ENCODE results near the gene NCLN.
"Not testable (repeated sequence)": the region's sequence is repeated elsewhere in the genome, so short reads cannot be mapped to it uniquely, and the experiment has no call there.

NCLN gene

DNA sequence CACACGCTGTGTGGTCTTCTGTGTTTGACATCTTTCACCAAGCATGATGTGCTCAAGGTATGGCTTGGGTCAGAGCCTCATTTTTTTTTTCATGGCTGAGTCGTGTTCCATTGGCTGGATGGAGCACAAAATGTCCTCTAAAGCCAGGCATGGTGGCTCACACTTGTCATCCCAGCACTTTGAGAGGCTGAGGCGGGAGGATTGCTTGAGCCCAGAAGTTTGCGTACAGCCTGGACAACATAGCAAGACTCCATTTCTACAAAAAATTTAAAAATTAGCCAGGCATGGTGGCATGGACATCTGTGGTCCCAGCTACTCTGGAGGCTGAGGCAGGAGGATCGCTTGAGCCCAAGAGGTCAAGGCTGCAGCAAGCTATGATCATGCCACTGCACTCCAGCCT lies 35.8 kb downstream of the NCLN start:
- in situ Hi-C loops (cut with HindIII; ENCODE audit: low sequenced_read_pairs) = not testable (repeated sequence)

DNA sequence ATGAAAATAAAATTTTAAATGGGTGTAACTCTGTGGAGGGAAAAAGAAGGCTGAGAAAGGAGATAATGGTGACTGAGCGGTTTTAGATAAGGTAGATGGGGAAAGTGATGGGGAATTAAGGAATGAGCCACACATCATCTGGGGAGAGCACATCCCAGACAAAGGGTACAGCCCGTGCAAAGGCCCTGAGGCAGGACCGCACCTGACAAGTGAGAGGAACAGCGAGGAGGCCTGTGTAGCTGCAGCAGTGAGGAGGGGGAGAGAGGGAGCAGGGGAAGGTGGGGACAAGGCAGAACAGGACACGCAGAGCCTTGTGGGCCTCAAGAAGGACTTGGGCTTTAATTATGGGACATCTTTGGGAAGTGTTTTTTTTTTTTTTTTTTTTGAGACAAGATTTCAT lies 37.0 kb downstream of the NCLN start:
- in situ Hi-C loops (cut with HindIII; ENCODE audit: low sequenced_read_pairs) = no loop called here

DNA sequence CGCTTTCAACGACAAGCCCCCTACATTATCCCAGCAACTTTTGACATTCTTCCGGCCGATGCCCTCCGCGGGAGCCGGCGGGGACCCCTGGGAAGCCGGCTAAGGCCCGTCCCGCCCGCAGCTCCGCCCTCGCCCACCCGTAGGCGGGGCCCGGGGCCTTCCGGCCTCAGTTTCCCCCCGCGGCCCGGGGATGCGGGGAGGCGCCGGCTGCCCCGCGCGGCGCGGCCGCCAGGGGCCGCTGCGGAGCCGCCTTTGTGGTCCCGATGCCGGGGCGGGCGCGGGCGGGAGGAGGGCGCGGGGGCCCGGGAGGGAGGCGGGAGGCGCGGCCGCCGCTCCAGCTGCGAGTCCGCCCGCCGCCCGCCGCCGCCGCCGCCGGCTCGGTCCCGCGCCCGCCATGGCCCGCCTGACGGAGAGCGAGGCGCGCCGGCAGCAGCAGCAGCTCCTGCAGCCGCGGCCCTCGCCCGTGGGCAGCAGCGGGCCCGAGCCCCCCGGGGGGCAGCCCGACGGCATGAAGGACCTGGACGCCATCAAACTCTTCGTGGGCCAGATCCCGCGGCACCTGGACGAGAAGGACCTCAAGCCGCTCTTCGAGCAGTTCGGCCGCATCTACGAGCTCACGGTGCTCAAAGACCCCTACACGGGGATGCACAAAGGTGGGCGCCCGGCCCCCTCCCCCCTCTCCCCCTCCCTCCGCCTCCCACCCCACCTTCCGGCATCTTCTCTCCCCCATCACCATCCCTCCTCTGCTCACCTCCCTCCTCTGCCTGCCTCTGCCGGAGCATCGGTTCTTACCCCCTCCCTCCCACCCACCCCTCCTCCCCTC lies 38.8 kb downstream of the NCLN start, which contains the start of gene CELF5:
CELF5 (plus strand) TSS at position 316 of the 823 bp plus-strand sequence; CDS start at position 395, 79 bp downstream.
- in situ Hi-C loops (cut with HindIII; ENCODE audit: low sequenced_read_pairs) = no loop called here

DNA sequence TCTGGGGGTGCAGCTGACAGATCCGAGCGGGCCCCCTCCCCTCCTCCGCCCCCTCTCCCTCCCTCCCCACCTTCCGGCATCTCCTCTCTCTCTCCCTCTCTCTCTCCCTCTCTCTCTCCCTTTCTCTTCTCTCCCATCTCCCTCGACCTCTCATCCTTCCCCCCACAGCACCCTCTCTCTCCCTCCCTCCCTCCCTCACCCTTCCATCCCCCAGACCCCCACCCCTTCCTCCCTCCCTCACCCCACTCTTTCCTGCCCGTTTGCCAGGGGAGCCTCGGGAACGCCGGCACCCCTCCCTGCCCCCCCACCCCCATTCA lies 39.4 kb downstream of the NCLN start:
- in situ Hi-C loops (cut with HindIII; ENCODE audit: low sequenced_read_pairs) = no loop called here

DNA sequence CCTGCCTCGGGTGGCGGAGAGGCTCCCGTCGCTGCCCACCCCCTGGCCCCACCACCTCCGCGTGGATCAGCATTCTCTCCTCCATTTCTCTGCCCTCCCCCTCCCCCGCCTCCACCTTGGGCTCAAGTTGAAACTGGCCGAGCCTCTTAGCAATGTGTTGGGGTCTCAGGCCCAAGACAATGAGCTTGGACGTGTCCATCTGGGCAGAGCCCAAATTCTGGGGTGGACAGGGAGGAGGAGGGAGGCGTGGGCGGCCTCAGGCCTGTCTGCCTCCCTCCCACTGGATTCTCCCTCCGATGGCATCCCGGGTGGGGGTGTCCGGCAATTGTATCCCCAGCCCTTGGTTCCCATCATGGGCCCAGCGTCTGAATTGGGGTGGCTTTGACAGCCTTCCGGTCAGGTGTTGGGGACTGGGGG lies 40.0 kb downstream of the NCLN start:
- in situ Hi-C loops (cut with HindIII; ENCODE audit: low sequenced_read_pairs) = no loop called here

DNA sequence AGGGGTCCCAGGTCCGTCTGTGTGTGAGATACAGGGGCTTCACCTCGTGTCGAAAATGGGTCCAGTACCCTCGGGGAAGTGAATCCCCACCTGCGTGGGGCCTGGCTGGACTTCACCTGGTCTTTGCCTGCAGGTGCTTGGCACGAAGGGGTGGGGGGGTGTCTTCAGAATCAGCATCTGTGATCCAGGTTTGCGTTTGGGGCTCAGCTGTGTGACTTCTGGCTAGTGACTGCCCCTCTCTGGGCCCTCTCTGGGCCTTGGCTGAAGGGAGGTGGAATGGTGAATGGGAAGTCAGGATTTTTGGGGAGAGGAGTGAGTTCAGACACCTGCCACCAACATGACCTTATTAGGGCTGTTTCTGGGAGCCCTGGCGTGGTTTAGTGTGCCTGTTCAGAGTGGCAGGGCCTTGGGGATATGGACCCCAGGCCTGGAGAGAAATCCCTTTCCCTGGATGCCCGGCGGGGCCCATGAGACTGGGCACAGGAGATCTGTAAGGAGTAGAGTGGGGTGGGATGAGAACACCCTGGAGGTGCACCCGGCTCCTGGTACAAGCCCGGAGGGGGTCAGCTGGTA lies 41.4 kb downstream of the NCLN start:
- in situ Hi-C loops (cut with HindIII; ENCODE audit: low sequenced_read_pairs) = no loop called here

DNA sequence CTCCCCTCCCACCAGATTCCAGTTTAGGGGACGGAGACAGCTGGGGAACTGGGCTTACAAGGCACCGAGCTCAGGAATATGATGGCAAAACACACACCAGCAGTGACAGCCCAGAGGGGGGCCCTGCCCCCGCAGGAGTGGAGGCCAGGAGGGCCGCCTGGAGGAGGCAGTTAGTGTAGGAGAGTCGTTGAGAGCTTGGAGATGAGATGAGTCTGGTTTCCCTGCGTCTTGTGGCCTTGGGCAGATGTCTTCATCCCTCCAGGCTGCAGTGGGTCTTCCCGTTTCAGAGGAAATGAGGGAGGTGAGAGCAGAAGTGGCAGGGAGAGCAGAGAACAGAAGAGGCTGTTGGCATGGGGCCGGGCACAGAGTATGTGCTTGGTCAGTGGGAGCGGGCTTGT lies 43.6 kb downstream of the NCLN start:
- in situ Hi-C loops (cut with HindIII; ENCODE audit: low sequenced_read_pairs) = no loop called here

DNA sequence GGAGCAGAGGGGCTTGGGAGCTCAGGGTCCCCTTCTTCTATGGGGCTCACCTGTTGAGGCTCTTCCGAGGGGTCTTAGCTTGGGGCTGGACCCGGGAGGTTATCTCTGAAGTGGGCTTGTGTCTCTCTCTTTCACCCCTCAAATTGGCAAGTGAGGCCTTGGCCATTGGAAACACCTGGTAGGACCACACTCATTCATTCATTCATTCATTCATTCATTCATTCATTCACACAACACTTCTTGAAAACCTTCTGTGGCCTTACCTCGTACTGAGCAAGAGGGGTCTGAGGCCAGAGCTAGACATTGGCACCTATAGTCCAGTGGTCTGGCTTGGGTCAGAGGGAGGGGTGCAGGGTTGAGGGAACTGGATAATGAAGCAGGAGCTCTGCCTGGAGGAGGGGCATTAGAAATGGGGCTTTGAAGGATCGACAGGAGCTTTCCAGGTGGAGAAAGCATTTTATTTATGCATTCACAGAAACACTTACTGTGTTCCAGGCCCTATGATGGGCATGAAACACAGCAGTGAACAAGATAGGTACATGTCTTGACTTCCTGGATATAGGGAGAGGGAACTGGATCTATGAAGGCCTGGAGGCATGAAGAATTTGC lies 44.3 kb downstream of the NCLN start:
- in situ Hi-C loops (cut with HindIII; ENCODE audit: low sequenced_read_pairs) = loop anchor here (10.0 kb wide), 2 partner anchors 95 to 145 kb away; no protein-coding TSS in a partner anchor

DNA sequence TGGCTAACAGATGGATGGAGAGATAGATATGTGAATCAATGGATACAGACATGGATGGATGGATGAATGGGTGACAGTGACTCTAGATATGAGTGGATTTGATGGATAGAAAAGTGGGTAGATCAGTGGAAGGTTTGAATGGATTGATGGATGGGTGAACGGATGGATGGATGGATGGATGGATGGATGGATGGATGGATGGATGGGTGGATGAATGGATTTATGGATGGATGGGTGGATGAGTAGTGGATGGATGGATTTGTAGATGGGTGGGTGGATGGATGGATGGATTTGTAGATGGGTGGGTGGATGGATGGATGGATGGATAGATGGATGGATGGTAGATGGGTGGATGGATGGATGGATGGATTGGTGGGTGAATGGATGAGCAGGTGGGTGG lies 45.6 kb downstream of the NCLN start:
- in situ Hi-C loops (cut with HindIII; ENCODE audit: low sequenced_read_pairs) = loop anchor here (10.0 kb wide), 2 partner anchors 94 to 146 kb away; no protein-coding TSS in a partner anchor

DNA sequence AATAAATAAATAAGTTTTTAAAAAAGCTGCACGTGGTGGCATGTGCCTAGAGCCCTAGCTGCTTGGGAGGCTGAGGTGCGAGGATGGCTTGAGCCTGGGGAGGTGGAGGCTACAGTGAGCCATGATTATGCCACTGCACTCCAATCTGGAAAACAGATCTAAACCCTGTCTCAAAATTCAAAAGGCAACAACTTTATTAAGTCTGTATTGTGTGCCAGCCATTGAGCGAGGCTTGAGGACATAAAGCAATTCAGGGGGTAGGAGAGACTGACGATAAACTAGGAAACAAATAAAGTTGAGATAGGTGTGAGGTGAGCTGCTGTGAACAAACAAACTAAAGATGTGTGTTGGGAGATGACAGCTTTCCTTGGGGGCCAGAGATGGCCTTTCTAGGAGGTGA lies 47.4 kb downstream of the NCLN start:
- in situ Hi-C loops (cut with HindIII; ENCODE audit: low sequenced_read_pairs) = loop anchor here (10.0 kb wide), 2 partner anchors 92 to 148 kb away; no protein-coding TSS in a partner anchor

DNA sequence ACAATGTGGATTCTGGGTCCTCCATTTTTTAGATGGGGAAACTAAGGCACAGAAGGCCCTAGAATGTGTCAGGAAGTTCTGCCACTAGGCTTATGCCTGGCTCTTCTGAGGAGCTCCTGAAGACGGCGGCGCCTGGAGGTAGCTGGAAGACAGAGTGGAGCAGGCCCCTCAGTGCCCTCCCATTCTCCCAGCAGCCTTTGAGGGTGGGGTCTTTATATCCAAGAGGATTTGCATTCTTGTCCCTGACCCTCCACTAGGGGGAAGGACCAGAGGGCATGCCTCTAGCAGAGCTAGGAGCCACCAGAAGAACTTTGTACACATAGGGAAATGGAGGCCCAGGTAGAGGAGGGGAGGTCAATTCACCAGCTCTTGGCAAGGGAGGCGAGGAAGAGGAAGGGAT lies 48.1 kb downstream of the NCLN start:
- in situ Hi-C loops (cut with HindIII; ENCODE audit: low sequenced_read_pairs) = loop anchor here (10.0 kb wide), 2 partner anchors 91 to 149 kb away; no protein-coding TSS in a partner anchor

DNA sequence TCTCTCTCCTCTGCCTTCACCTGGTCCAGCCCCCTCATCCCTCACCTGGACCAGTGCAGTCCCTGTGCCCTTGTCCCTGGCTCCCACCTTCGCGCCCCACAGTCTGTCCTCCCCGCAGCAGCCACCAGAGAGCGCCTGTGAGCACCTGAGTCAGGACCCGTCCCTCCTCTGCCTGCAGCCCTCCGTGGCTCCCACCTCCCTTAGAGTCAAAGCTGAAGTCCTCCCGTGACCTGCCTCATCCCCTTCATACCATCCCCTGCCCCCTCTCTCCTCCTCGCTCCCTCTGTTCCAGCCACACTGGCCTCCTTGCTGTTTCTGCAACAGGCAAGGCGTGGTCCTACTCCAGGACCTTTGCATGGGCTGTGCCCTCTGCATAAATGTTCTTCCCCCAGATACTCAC lies 49.1 kb downstream of the NCLN start:
- in situ Hi-C loops (cut with HindIII; ENCODE audit: low sequenced_read_pairs) = loop anchor here (10.0 kb wide), 2 partner anchors 90 to 150 kb away; no protein-coding TSS in a partner anchor

DNA sequence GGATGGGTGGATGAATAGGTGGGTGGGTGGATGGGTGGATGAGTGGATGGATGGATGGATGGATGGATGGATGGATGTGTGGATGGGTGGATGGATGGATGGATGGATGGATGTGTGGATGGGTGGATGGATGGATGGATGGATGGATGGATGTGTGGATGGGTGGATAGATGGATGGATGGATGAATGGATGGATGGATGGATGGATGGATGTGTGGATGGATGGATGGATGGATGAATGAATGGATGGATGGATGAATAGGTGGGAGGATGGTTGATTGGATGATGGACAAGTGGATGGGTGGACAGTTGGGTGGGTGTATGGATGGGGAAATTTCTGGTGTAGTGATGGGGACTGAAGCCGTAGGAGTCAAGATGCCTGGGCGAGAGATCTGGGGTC lies 49.9 kb downstream of the NCLN start:
- in situ Hi-C loops (cut with HindIII; ENCODE audit: low sequenced_read_pairs) = loop anchor here (10.0 kb wide), 2 partner anchors 89 to 151 kb away; no protein-coding TSS in a partner anchor

DNA sequence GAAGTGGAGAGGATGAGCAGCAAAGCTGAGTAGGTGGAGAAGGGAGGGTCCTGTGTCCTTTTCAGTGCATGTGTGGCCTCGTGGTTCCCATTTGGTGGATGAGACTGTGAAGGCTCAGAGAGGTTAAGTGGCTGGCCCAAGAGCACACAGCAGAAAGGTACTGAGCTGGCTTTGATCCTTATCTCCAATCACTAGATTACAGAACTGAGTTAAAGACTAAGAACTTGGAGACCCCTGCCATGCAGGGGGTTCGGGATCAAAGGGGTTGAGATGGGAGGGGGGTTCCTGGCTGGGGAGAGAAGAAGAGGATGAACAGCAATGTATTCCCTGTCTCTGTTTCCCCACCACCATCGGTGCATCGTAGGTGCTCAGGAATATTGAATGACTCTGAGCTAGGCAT lies 50.5 kb downstream of the NCLN start:
- in situ Hi-C loops (cut with HindIII; ENCODE audit: low sequenced_read_pairs) = loop anchor here (10.0 kb wide), 2 partner anchors 89 to 151 kb away; no protein-coding TSS in a partner anchor

DNA sequence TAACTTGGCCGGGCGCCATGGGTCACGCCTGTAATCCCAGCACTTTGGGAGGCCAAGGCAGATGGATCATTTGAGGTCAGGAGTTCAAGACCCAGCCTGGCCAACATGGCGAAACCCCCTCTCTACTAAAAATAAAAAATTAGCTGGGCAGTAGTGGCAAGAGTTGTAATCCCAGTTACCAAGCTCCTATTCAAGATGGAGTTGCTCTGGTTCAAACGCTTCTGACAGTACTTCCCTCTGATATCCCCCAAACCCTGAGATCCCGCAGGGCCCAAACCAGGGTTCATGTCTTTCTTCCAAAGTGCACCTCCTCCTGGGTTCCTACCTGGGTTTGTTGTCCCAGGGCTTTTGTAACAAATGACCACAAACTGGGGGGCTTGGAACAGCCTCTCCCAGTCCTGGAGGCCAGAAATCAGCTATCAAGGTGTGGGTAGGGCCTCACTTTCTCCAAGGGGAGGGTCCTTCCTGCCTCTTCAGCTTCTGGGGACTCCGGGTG lies 52.4 kb downstream of the NCLN start:
- in situ Hi-C loops (cut with HindIII; ENCODE audit: low sequenced_read_pairs) = loop anchor here (10.0 kb wide), 2 partner anchors 87 to 153 kb away; no protein-coding TSS in a partner anchor

DNA sequence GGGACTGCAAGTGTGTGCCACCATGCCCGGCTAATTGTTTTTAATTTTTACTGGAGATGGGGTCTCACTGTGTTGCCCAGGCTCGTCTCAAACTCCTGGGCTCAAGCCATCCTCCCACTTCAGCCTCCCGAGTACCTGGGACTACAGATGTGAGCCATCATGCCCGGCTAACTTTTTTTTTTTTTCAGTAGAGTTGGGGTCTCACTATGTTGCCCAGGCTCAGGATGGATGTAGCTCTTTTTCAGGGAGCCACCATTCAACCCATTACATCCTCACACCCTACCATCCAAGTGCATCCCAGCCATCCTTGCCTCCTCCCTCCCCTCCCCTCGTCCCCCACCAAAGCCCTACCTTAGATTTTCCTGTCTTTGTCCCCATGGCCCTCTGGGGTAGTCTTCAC lies 53.6 kb downstream of the NCLN start:
- in situ Hi-C loops (cut with HindIII; ENCODE audit: low sequenced_read_pairs) = loop anchor here (10.0 kb wide), 2 partner anchors 85 to 155 kb away; no protein-coding TSS in a partner anchor

DNA sequence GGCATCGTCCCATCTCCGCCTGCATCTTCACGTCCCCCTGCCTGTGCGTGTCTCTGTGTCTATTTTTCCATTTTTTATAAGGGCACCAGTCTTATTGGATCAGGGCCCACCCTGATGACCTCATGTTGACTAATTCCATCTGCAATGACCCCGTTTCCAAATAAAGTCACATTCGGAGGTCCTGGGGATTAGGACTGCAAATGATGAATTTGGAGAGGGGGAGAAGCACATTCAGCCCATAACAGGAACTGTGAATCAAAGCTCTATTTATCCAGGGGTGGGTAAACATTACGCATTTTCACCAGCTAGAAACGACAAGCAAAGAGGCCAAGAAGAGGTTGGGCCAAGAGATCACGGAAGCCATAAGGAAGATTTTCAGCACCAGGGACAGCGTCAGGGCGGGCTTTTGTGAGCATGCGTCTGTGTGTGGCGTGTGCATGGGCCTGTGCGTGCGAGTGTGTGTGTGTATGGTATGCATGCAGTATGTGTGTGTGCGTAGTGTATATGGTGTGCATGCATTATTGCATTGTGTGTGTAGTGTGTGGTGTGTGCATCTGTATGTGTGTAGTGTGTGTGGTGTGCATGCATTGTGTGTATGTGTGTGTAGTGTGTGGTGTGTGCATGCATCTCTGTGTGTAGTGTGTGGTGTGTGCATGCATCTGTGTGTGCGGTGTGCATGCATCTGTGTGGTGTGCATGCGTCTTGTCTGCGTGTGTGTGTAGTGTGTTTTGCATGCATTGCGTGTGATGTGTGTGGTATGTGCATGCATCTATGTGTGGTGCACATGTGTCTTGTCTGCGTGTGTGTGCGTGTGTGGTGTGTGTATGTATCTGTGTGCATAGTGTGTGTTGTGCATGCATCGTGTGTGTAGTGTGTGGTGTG lies 58.3 kb downstream of the NCLN start:
- in situ Hi-C loops (cut with HindIII; ENCODE audit: low sequenced_read_pairs) = no loop called here

DNA sequence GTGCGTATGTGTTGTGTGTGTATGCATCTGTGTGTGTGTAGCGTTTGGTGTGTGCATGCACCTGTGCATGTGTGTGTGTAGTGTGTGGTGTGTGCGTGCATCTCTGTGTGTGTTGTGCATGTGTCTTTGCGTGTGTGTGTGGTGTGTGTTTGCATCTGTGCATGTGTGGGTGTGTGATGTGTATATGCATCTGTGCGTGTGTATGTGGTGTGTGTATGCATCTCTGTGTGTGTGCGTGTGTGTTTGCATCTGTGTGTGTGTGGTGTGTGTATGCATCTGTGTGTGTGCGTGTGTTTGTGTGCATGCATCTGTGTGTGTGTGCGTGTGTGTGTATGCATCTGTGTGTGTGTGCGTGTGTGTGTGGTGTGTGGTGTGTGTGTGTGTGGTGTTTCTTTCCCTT lies 59.3 kb downstream of the NCLN start:
- in situ Hi-C loops (cut with HindIII; ENCODE audit: low sequenced_read_pairs) = no loop called here

DNA sequence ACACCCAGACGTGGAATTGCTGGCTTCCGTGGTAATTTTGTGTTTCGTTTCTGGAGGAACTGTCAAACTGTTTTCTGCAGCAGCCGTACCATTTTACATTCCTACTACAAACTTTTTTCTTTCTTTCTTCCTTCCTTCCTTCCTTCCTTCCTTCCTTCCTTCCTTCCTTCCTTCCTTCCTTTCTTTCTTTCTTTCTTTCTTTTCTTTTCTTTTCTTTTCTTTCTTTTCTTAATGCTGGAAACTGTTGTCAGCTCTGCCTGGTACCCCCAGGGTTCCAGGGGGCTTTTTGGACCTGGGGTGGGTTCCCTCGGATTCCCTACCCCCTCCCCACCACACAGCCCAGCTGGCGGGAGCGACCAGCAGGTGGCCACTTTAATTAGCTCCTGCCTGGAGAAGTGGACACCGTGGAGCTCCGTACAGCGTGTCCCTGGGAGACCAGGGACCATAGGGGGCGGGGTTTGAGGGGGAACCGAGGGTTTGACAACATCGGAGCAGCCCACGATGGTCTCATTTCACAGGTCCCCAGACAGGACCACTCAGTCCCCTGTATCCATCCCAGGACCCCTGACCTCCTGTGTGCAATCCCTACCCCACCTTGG lies 63.1 kb downstream of the NCLN start:
- in situ Hi-C loops (cut with HindIII; ENCODE audit: low sequenced_read_pairs) = no loop called here

DNA sequence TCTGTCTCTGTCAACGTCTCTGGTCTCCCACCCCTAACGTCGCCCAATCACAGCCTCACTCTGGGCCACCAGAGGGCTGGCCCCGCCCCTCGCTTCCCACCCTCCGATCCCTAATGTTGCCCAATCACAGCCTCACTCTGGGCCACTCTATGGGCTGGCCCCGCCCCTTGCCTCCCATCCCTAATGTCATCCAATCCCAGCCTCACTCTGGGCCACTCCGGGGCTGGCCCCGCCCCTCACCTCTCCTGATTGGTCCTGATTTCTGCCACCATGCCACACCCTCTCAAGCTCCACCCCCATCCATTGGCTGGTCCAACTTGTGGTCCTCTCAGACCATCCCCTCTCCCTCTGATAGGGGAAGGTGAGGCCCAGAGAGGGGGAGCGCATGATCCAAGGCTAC lies 63.7 kb downstream of the NCLN start:
- in situ Hi-C loops (cut with HindIII; ENCODE audit: low sequenced_read_pairs) = no loop called here

Measured in endothelial cell of hepatic sinusoid (primary cell).